Measurements from ENCODE around the gene FADS1.

DNA sequence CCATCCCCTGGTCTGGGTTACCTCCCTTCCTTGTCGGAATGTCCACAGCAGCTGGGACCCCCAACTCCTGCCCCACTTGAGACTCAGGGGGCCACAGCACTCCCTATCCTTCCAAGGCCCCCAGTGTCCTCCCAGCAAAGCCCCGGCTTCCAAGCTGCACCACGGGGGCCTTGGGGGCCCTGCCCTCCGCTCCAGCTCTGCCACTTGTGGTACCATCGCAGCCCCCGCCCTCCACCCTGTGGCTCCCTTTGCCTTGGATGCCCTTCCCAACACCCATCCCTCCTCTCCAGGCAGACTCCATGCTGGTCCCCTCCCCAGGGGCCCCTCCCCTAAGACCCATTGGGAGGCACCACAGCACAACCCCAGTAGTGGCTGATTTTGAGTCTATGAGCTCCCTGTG, 41.7 kb downstream of the FADS1 start:
- TF ChIP-seq POLR2AphosphoS5 (IDR thresholded peaks at IDR 0.05; ENCODE audit: low read depth): no peak
- no peak for TF ChIP-seq REST (IDR thresholded peaks at IDR 0.05; ENCODE audit: unreplicated experiment)
- no peak for TF ChIP-seq CREB1 (CRISPR knock-in tag; IDR thresholded peaks at IDR 0.05; ENCODE audit: low read depth)
- no peak for TF ChIP-seq EZH2 (IDR thresholded peaks at IDR 0.05; ENCODE audit: low read depth, unreplicated experiment)
- TF ChIP-seq, protein P1, sequence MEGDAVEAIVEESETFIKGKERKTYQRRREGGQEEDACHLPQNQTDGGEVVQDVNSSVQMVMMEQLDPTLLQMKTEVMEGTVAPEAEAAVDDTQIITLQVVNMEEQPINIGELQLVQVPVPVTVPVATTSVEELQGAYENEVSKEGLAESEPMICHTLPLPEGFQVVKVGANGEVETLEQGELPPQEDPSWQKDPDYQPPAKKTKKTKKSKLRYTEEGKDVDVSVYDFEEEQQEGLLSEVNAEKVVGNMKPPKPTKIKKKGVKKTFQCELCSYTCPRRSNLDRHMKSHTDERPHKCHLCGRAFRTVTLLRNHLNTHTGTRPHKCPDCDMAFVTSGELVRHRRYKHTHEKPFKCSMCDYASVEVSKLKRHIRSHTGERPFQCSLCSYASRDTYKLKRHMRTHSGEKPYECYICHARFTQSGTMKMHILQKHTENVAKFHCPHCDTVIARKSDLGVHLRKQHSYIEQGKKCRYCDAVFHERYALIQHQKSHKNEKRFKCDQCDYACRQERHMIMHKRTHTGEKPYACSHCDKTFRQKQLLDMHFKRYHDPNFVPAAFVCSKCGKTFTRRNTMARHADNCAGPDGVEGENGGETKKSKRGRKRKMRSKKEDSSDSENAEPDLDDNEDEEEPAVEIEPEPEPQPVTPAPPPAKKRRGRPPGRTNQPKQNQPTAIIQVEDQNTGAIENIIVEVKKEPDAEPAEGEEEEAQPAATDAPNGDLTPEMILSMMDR (conservative IDR thresholded peaks at IDR 0.05; ENCODE audit: low read depth in 2 of 2): no peak
- TF ChIP-seq STAT1 (IDR thresholded peaks at IDR 0.05; ENCODE audit: unreplicated experiment): no peak
- no peak for TF ChIP-seq EZH2phosphoT487 (IDR thresholded peaks at IDR 0.05; ENCODE audit: unreplicated experiment)
- no peak for TF ChIP-seq ZNF114 (CRISPR knock-in tag; IDR thresholded peaks at IDR 0.05)
- TF ChIP-seq JUNB (IDR thresholded peaks at IDR 0.05; ENCODE audit: unreplicated experiment): no peak
- TF ChIP-seq ZNF331 (CRISPR knock-in tag; IDR thresholded peaks at IDR 0.05; ENCODE audit: low read depth): no peak
- TF ChIP-seq, protein P2, sequence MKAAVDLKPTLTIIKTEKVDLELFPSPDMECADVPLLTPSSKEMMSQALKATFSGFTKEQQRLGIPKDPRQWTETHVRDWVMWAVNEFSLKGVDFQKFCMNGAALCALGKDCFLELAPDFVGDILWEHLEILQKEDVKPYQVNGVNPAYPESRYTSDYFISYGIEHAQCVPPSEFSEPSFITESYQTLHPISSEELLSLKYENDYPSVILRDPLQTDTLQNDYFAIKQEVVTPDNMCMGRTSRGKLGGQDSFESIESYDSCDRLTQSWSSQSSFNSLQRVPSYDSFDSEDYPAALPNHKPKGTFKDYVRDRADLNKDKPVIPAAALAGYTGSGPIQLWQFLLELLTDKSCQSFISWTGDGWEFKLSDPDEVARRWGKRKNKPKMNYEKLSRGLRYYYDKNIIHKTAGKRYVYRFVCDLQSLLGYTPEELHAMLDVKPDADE (IDR thresholded peaks at IDR 0.05): no peak
- TF ChIP-seq, protein P3, sequence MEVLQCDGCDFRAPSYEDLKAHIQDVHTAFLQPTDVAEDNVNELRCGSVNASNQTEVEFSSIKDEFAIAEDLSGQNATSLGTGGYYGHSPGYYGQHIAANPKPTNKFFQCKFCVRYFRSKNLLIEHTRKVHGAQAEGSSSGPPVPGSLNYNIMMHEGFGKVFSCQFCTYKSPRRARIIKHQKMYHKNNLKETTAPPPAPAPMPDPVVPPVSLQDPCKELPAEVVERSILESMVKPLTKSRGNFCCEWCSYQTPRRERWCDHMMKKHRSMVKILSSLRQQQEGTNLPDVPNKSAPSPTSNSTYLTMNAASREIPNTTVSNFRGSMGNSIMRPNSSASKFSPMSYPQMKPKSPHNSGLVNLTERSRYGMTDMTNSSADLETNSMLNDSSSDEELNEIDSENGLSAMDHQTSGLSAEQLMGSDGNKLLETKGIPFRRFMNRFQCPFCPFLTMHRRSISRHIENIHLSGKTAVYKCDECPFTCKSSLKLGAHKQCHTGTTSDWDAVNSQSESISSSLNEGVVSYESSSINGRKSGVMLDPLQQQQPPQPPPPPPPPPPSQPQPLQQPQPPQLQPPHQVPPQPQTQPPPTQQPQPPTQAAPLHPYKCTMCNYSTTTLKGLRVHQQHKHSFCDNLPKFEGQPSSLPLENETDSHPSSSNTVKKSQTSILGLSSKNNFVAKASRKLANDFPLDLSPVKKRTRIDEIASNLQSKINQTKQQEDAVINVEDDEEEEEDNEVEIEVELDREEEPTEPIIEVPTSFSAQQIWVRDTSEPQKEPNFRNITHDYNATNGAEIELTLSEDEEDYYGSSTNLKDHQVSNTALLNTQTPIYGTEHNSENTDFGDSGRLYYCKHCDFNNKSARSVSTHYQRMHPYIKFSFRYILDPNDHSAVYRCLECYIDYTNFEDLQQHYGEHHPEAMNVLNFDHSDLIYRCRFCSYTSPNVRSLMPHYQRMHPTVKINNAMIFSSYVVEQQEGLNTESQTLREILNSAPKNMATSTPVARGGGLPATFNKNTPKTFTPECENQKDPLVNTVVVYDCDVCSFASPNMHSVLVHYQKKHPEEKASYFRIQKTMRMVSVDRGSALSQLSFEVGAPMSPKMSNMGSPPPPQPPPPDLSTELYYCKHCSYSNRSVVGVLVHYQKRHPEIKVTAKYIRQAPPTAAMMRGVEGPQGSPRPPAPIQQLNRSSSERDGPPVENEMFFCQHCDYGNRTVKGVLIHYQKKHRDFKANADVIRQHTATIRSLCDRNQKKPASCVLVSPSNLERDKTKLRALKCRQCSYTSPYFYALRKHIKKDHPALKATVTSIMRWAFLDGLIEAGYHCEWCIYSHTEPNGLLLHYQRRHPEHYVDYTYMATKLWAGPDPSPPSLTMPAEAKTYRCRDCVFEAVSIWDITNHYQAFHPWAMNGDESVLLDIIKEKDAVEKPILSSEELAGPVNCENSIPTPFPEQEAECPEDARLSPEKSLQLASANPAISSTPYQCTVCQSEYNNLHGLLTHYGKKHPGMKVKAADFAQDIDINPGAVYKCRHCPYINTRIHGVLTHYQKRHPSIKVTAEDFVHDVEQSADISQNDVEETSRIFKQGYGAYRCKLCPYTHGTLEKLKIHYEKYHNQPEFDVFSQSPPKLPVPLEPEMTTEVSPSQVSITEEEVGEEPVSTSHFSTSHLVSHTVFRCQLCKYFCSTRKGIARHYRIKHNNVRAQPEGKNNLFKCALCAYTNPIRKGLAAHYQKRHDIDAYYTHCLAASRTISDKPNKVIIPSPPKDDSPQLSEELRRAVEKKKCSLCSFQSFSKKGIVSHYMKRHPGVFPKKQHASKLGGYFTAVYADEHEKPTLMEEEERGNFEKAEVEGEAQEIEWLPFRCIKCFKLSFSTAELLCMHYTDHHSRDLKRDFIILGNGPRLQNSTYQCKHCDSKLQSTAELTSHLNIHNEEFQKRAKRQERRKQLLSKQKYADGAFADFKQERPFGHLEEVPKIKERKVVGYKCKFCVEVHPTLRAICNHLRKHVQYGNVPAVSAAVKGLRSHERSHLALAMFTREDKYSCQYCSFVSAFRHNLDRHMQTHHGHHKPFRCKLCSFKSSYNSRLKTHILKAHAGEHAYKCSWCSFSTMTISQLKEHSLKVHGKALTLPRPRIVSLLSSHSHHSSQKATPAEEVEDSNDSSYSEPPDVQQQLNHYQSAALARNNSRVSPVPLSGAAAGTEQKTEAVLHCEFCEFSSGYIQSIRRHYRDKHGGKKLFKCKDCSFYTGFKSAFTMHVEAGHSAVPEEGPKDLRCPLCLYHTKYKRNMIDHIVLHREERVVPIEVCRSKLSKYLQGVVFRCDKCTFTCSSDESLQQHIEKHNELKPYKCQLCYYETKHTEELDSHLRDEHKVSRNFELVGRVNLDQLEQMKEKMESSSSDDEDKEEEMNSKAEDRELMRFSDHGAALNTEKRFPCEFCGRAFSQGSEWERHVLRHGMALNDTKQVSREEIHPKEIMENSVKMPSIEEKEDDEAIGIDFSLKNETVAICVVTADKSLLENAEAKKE (CRISPR knock-in tag; IDR thresholded peaks at IDR 0.05): no peak
- no peak for TF ChIP-seq NANOG (IDR thresholded peaks at IDR 0.05; ENCODE audit: borderline replicate concordance)
